ENCODE measurements around the gene KANK2.
A peak's percentile ranks its signal among the peaks of the same experiment; 100 is the strongest.
"Not testable (repeated sequence)": the region's sequence is repeated elsewhere in the genome, so short reads cannot be mapped to it uniquely, and the experiment has no call there.

Gene KANK2

GRCh38 chr19:11140023-11140538 is 57.3 kb downstream of the KANK2 start:
- DNase-seq (ENCODE audit: low read depth in 2 of 2), result not testable (repeated sequence)

- DNase-seq (ENCODE audit: low read depth in 2 of 2), result no peak
Observed at GRCh38 chr19:11138601-11139300, 58.6 kb downstream of the KANK2 start.

- DNase-seq (ENCODE audit: low read depth in 2 of 2), result peak; percentile 18 to 36
Observed at GRCh38 chr19:11137542-11138384, 59.6 kb downstream of the KANK2 start.

- DNase-seq (ENCODE audit: low read depth in 2 of 2), result no peak
Observed at GRCh38 chr19:11136400-11137101, 60.8 kb downstream of the KANK2 start.

- DNase-seq (ENCODE audit: low read depth in 2 of 2), result no peak
Observed at GRCh38 chr19:11131471-11131870, 65.9 kb downstream of the KANK2 start.

- peak; percentile 64 to 71 for DNase-seq (ENCODE audit: low read depth in 2 of 2)
Observed at GRCh38 chr19:11130824-11131455, 66.4 kb downstream of the KANK2 start.

GRCh38 chr19:11127905-11128304 is 69.4 kb downstream of the KANK2 start:
- DNase-seq (ENCODE audit: low read depth in 2 of 2), result no peak

- DNase-seq (ENCODE audit: low read depth in 2 of 2), result peak; percentile 73 to 74
Observed at GRCh38 chr19:11125994-11126685, 71.2 kb downstream of the KANK2 start.

GRCh38 chr19:11124157-11124556 is 73.2 kb downstream of the KANK2 start:
- DNase-seq (ENCODE audit: low read depth in 2 of 2), result not testable (repeated sequence)

- DNase-seq (ENCODE audit: low read depth in 2 of 2), result no peak
Observed at GRCh38 chr19:11123114-11123513, 74.2 kb downstream of the KANK2 start.

- not testable (repeated sequence) for DNase-seq (ENCODE audit: low read depth in 2 of 2)
Observed at GRCh38 chr19:11121963-11122362, 75.4 kb downstream of the KANK2 start.

GRCh38 chr19:11116507-11116906 is 80.8 kb downstream of the KANK2 start:
- no peak for DNase-seq (ENCODE audit: low read depth in 2 of 2)

- DNase-seq (ENCODE audit: low read depth in 2 of 2), result no peak
Observed at GRCh38 chr19:11115895-11116446, 81.4 kb downstream of the KANK2 start.

GRCh38 chr19:11115042-11115441 is 82.3 kb downstream of the KANK2 start:
- DNase-seq (ENCODE audit: low read depth in 2 of 2), result no peak
